BLaER1 treated with 17β-estradiol and CSF1 and Interleukin-3, amounts not matched to agents 10 nM and 100 nM (cell line): ENCODE measurements around the gene IL1RAPL2.

ENCODE experiments used
- H3K27ac ChIP-seq, 11 experiments: shearing (Covaris generic); formaldehyde crosslinking; 2 replicates each; pipeline ENCODE4 v1.8.1; 2022
- H3K27me3 ChIP-seq, 11 experiments: shearing (Covaris generic); formaldehyde crosslinking; 2 replicates each; pipeline ENCODE4 v1.8.1; 2022
- H3K36me3 ChIP-seq, 11 experiments: shearing (Covaris generic); formaldehyde crosslinking; 2 replicates each; pipeline ENCODE4 v1.8.1; 2022
- H3K4me1 ChIP-seq, 10 experiments: shearing (Covaris generic); formaldehyde crosslinking; 2 replicates each; pipeline ENCODE4 v1.8.1; 2022
- H3K4me2 ChIP-seq, 11 experiments: shearing (Covaris generic); formaldehyde crosslinking; 2 replicates each; pipeline ENCODE4 v1.8.1; 2022
- H3K4me3 ChIP-seq, 10 experiments: shearing (Covaris generic); formaldehyde crosslinking; 2 replicates each; pipeline ENCODE4 v1.8.1; 2022
- H3K9ac ChIP-seq, 11 experiments: shearing (Covaris generic); formaldehyde crosslinking; 2 replicates each; pipeline ENCODE4 v1.8.1; 2022
- H3K9me3 ChIP-seq, 11 experiments: shearing (Covaris generic); formaldehyde crosslinking; replicated peaks in 1 of 11; 2 replicates each; pipeline ENCODE4 v1.8.1; 2022
- H4K20me1 ChIP-seq, 11 experiments: shearing (Covaris generic); formaldehyde crosslinking; 2 replicates each; pipeline ENCODE4 v1.8.1; 2022
- Cebpa-rat ChIP-seq, 11 experiments: shearing (Covaris generic); IDR thresholded peaks; 2 replicates each; pipeline ENCODE4 v1.8.1; 2022

IL1RAPL2 gene

GRCh38 chrX:105458846-105459245 lies 892.8 kb downstream of the IL1RAPL2 start:
- Histone ChIP-seq H3K4me1 (no peaks in the 10 kb centered on the region), H4K20me1 (no peaks in the 10 kb centered on the region), H3K9me3 (no peaks in the 10 kb centered on the region), H3K4me3 (no peak overlapping the region), H3K27ac (no peak overlapping the region), H3K27me3 (no peaks in the 10 kb centered on the region), H3K9ac (no peak overlapping the region), H3K4me2 (no peak overlapping the region), H3K36me3 (no peaks in the 10 kb centered on the region)
- TF ChIP-seq Cebpa-rat (IDR thresholded peaks at IDR 0.05), result no peak

- H3K27ac ChIP-seq, result no peak overlapping the region
- H4K20me1 ChIP-seq, result no peaks in the 10 kb centered on the region
- H3K4me2 ChIP-seq, result no peak overlapping the region
Measured at GRCh38 chrX:105460376-105460775, 894.4 kb downstream of the IL1RAPL2 start.

GRCh38 chrX:105461016-105461415 lies 895.0 kb downstream of the IL1RAPL2 start:
- Histone ChIP-seq H3K4me1 (no peaks in the 10 kb centered on the region), H3K27me3 (no peaks in the 10 kb centered on the region), H3K4me3 (no peak overlapping the region), H3K9me3 (no peaks in the 10 kb centered on the region), H4K20me1 (no peaks in the 10 kb centered on the region), H3K9ac (no peak overlapping the region), H3K27ac (no peak overlapping the region), H3K4me2 (no peak overlapping the region), H3K36me3 (no peaks in the 10 kb centered on the region)
- TF ChIP-seq Cebpa-rat (IDR thresholded peaks at IDR 0.05), result no peak

More at GRCh38 chrX:105460376-105460775, 894.4 kb downstream of the IL1RAPL2 start:
- no peak overlapping the region for H3K9ac ChIP-seq
- no peak overlapping the region for H3K4me3 ChIP-seq
- H3K9me3 ChIP-seq, result no peaks in the 10 kb centered on the region
- H3K4me1 ChIP-seq, result no peaks in the 10 kb centered on the region
- H3K27me3 ChIP-seq, result no peaks in the 10 kb centered on the region
- no peak for TF ChIP-seq Cebpa-rat (IDR thresholded peaks at IDR 0.05)
- H3K36me3 ChIP-seq, result no peaks in the 10 kb centered on the region

GRCh38 chrX:105462186-105462585 lies 896.2 kb downstream of the IL1RAPL2 start:
- Histone ChIP-seq H3K9ac (no peak overlapping the region), H3K4me2 (no peak overlapping the region), H3K27me3 (no peaks in the 10 kb centered on the region), H3K9me3 (no peaks in the 10 kb centered on the region), H4K20me1 (no peaks in the 10 kb centered on the region), H3K27ac (no peak overlapping the region), H3K4me1 (no peaks in the 10 kb centered on the region), H3K4me3 (no peak overlapping the region), H3K36me3 (no peaks in the 10 kb centered on the region)
- no peak for TF ChIP-seq Cebpa-rat (IDR thresholded peaks at IDR 0.05)

- no peaks in the 10 kb centered on the region for H3K36me3 ChIP-seq
- H3K27me3 ChIP-seq, result no peaks in the 10 kb centered on the region
- no peak overlapping the region for H3K9ac ChIP-seq
- H4K20me1 ChIP-seq, result no peaks in the 10 kb centered on the region
- H3K9me3 ChIP-seq, result no peaks in the 10 kb centered on the region
- TF ChIP-seq Cebpa-rat (IDR thresholded peaks at IDR 0.05), result no peak
- no peak overlapping the region for H3K4me2 ChIP-seq
- H3K4me3 ChIP-seq, result no peak overlapping the region
- H3K27ac ChIP-seq, result no peak overlapping the region
- no peaks in the 10 kb centered on the region for H3K4me1 ChIP-seq
Measured at GRCh38 chrX:105463473-105463872, 897.5 kb downstream of the IL1RAPL2 start.

- Histone ChIP-seq H3K4me1 (no peaks in the 10 kb centered on the region), H3K27ac (no peak overlapping the region)
- TF ChIP-seq Cebpa-rat (IDR thresholded peaks at IDR 0.05), result 0 out of 22 replicates have a peak, but pooled peaks of 1 of the 11 experiments have one; percentile 19
Measured at GRCh38 chrX:105464618-105465017, 898.6 kb downstream of the IL1RAPL2 start.

GRCh38 chrX:105468741-105469140 lies 902.7 kb downstream of the IL1RAPL2 start:
- no peak for TF ChIP-seq Cebpa-rat (IDR thresholded peaks at IDR 0.05)
- H3K27me3 ChIP-seq, result no peaks in the 10 kb centered on the region

More at GRCh38 chrX:105464618-105465017, 898.6 kb downstream of the IL1RAPL2 start:
- Histone ChIP-seq H3K4me2 (no peak overlapping the region), H4K20me1 (no peaks in the 10 kb centered on the region), H3K4me3 (no peak overlapping the region), H3K36me3 (no peaks in the 10 kb centered on the region), H3K9ac (no peak overlapping the region), H3K9me3 (no peaks in the 10 kb centered on the region), H3K27me3 (no peaks in the 10 kb centered on the region)

GRCh38 chrX:105471597-105471996 lies 905.6 kb downstream of the IL1RAPL2 start:
- H3K36me3 ChIP-seq, result no peaks in the 10 kb centered on the region
- no peak overlapping the region for H3K9ac ChIP-seq
- H3K27me3 ChIP-seq, result no peaks in the 10 kb centered on the region
- no peaks in the 10 kb centered on the region for H3K9me3 ChIP-seq
- H3K4me1 ChIP-seq, result peaks cover 0 to 15% (median 0%) of the 10 kb centered on the region in 10 experiments; a peak in 5 of 20 replicates
- no peak overlapping the region for H3K4me2 ChIP-seq
- no peaks in the 10 kb centered on the region for H4K20me1 ChIP-seq
- TF ChIP-seq Cebpa-rat (IDR thresholded peaks at IDR 0.05), result no peak
- no peak overlapping the region for H3K4me3 ChIP-seq
- H3K27ac ChIP-seq, result no peak overlapping the region

More at GRCh38 chrX:105468741-105469140, 902.7 kb downstream of the IL1RAPL2 start:
- Histone ChIP-seq H4K20me1 (no peaks in the 10 kb centered on the region), H3K4me2 (no peak overlapping the region), H3K4me3 (no peak overlapping the region), H3K9ac (no peak overlapping the region), H3K36me3 (no peaks in the 10 kb centered on the region), H3K27ac (no peak overlapping the region), H3K9me3 (no peaks in the 10 kb centered on the region), H3K4me1 (no peaks in the 10 kb centered on the region)

- Histone ChIP-seq H3K9me3 (no peaks in the 10 kb centered on the region), H3K4me2 (peak overlapping the region in 2 of 11 experiments; percentile 56 to 58; a peak in 4 of 22 replicates), H3K36me3 (no peaks in the 10 kb centered on the region), H3K4me1 (peaks cover 0 to 15% (median 0%) of the 10 kb centered on the region in 10 experiments; a peak in 5 of 20 replicates), H3K27ac (peak overlapping the region in 1 of 11 experiments; percentile 43; a peak in 3 of 22 replicates), H3K4me3 (no peak overlapping the region), H3K27me3 (no peaks in the 10 kb centered on the region), H3K9ac (no peak overlapping the region), H4K20me1 (no peaks in the 10 kb centered on the region)
- TF ChIP-seq Cebpa-rat (IDR thresholded peaks at IDR 0.05), result no peak
Measured at GRCh38 chrX:105475801-105476200, 909.8 kb downstream of the IL1RAPL2 start.

- Histone ChIP-seq H3K4me2 (no peak overlapping the region), H3K36me3 (no peaks in the 10 kb centered on the region), H3K4me3 (no peak overlapping the region), H3K27ac (no peak overlapping the region), H3K9ac (no peak overlapping the region), H4K20me1 (no peaks in the 10 kb centered on the region), H3K4me1 (peaks cover 0 to 15% (median 0%) of the 10 kb centered on the region in 10 experiments; a peak in 5 of 20 replicates), H3K27me3 (no peaks in the 10 kb centered on the region), H3K9me3 (no peaks in the 10 kb centered on the region)
- no peak for TF ChIP-seq Cebpa-rat (IDR thresholded peaks at IDR 0.05)
Measured at GRCh38 chrX:105477351-105477750, 911.4 kb downstream of the IL1RAPL2 start.
